ENCODE results near the gene MMP20. TPM values are rescaled to one million over a fixed set of nuclear protein-coding genes. Genes with fewer than 3 reads are reported as not detected.

The MMP20 gene
- polyA plus RNA-seq, 1 donor (not counting 4 experiments of a cell fraction or from before 2014, with no cell fraction given): not detected

GRCh38 chr11:102604011-102604410, 21.1 kb downstream of the MMP20 start:
- H3K4me3 ChIP-seq (ENCODE audit: control insufficient read depth in 2 of 3, extremely low read depth in 1 of 3, insufficient read depth in 2 of 3, low read depth in 1 of 3, low read length in 3 of 3): no peak overlapping the region
- no peaks in the 10 kb centered on the region for H3K79me2 ChIP-seq (ENCODE audit: control insufficient read depth, insufficient read depth, low read length)
- H3K27me3 ChIP-seq (ENCODE audit: control insufficient read depth, extremely low read depth, insufficient read depth, low read length): no peaks in the 10 kb centered on the region
- H3K9ac ChIP-seq (ENCODE audit: control insufficient read depth, extremely low read depth, insufficient read depth, low read length): no peak overlapping the region
- no peaks in the 10 kb centered on the region for H3K9me1 ChIP-seq (ENCODE audit: control insufficient read depth, extremely low read depth, insufficient read depth, low read length)
- FAIRE-seq (no peak), DNase-seq (ENCODE audit: low read depth, low spot score) (no peak)
- H3K27ac ChIP-seq (ENCODE audit: control insufficient read depth, insufficient read depth, low read length): no peak overlapping the region
- no peak overlapping the region for H2AFZ ChIP-seq (ENCODE audit: control insufficient read depth, low read length)
- no peak for TF ChIP-seq CTCF (optimal IDR thresholded peaks at IDR 0.05 in 1 of 3, IDR thresholded peaks at IDR 0.05 in 1 of 3, conservative IDR thresholded peaks at IDR 0.05 in 1 of 3; ENCODE audit: extremely low read depth in 1 of 3, insufficient read depth in 2 of 3, low read length in 3 of 3)
- no peak for TF ChIP-seq EZH2 (IDR thresholded peaks at IDR 0.05; ENCODE audit: low read length)
- H3K4me2 ChIP-seq (ENCODE audit: control insufficient read depth, extremely low read depth, insufficient read depth, low read depth, low read length): no peak overlapping the region
- no peaks in the 10 kb centered on the region for H3K9me3 ChIP-seq (ENCODE audit: control insufficient read depth, low read depth, low read length)
- H3K36me3 ChIP-seq (ENCODE audit: control insufficient read depth in 2 of 2, extremely low read depth in 1 of 2, insufficient read depth in 2 of 2, low read length in 2 of 2): no peaks in the 10 kb centered on the region
- no peaks in the 10 kb centered on the region for H4K20me1 ChIP-seq (ENCODE audit: control insufficient read depth, extremely low read depth, insufficient read depth, low read length)
- peaks cover 22% of the 10 kb centered on the region for H3K4me1 ChIP-seq (ENCODE audit: control insufficient read depth, extremely low read depth, insufficient read depth, low read length)
- dilution Hi-C loops (cut with MboI; ENCODE audit: extremely low pct_ligation_motif_present, low sequenced_read_pairs): no loop called here

DNA sequence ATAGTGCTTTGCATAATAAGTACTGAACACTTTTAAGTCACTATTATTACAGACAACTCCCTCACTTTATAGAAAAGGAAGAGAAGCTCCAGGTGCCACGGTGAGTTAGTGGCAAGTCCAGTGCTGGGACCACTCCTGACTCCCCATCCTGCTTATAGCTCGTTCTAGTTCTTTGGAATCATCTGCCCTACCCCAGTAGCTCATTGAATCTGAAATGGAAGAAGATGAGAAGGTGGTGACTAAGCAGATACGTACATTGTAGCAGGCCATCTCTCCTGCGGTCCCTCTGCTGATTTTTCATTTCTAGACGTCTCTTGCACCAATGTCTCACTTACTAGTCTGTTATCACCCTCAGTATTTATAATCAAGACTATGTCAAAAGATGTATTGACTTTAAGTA, 21.6 kb downstream of the MMP20 start:
- Histone ChIP-seq H3K4me3 (ENCODE audit: control insufficient read depth in 2 of 3, extremely low read depth in 1 of 3, insufficient read depth in 2 of 3, low read depth in 1 of 3, low read length in 3 of 3) (no peak overlapping the region), H3K27me3 (ENCODE audit: control insufficient read depth, extremely low read depth, insufficient read depth, low read length) (no peaks in the 10 kb centered on the region), H3K9me1 (ENCODE audit: control insufficient read depth, extremely low read depth, insufficient read depth, low read length) (no peaks in the 10 kb centered on the region), H3K9ac (ENCODE audit: control insufficient read depth, extremely low read depth, insufficient read depth, low read length) (no peak overlapping the region), H3K4me1 (ENCODE audit: control insufficient read depth, extremely low read depth, insufficient read depth, low read length) (peaks cover 27% of the 10 kb centered on the region), H3K36me3 (ENCODE audit: control insufficient read depth in 2 of 2, extremely low read depth in 1 of 2, insufficient read depth in 2 of 2, low read length in 2 of 2) (no peaks in the 10 kb centered on the region), H2AFZ (ENCODE audit: control insufficient read depth, low read length) (no peak overlapping the region), H4K20me1 (ENCODE audit: control insufficient read depth, extremely low read depth, insufficient read depth, low read length) (no peaks in the 10 kb centered on the region), H3K4me2 (ENCODE audit: control insufficient read depth, extremely low read depth, insufficient read depth, low read depth, low read length) (no peak overlapping the region), H3K79me2 (ENCODE audit: control insufficient read depth, insufficient read depth, low read length) (no peaks in the 10 kb centered on the region), H3K9me3 (ENCODE audit: control insufficient read depth, low read depth, low read length) (no peaks in the 10 kb centered on the region), H3K27ac (ENCODE audit: control insufficient read depth, insufficient read depth, low read length) (no peak overlapping the region)
- TF ChIP-seq CTCF (optimal IDR thresholded peaks at IDR 0.05 in 1 of 3, IDR thresholded peaks at IDR 0.05 in 1 of 3, conservative IDR thresholded peaks at IDR 0.05 in 1 of 3; ENCODE audit: extremely low read depth in 1 of 3, insufficient read depth in 2 of 3, low read length in 3 of 3): no peak
- TF ChIP-seq EZH2 (IDR thresholded peaks at IDR 0.05; ENCODE audit: low read length): no peak
- dilution Hi-C loops (cut with MboI; ENCODE audit: extremely low pct_ligation_motif_present, low sequenced_read_pairs): no loop called here
- DNase-seq (ENCODE audit: low read depth, low spot score): no peak
- FAIRE-seq: no peak
